ENCODE measurements around the gene DBH.

Gene DBH

GRCh38 chr9:133647148-133647547 is 11.0 kb downstream of the DBH start:
- no peak for DNase-seq

GRCh38 chr9:133647765-133648469 is 11.8 kb downstream of the DBH start:
- DNase-seq: no peak

GRCh38 chr9:133649194-133649593 is 13.0 kb downstream of the DBH start:
- DNase-seq: no peak

GRCh38 chr9:133650026-133650425 is 13.9 kb downstream of the DBH start:
- no peak for DNase-seq

GRCh38 chr9:133653638-133654037 is 17.5 kb downstream of the DBH start:
- DNase-seq: no peak

- no peak for DNase-seq
Measured at GRCh38 chr9:133654736-133655657, 18.8 kb downstream of the DBH start.

- no peak for DNase-seq
Measured at GRCh38 chr9:133655701-133656100, 19.5 kb downstream of the DBH start.

- no peak for DNase-seq
Measured at GRCh38 chr9:133656211-133657119, 20.3 kb downstream of the DBH start.

- no peak for DNase-seq
Measured at GRCh38 chr9:133657120-133657661, 21.0 kb downstream of the DBH start.

GRCh38 chr9:133658442-133659431 is 22.6 kb downstream of the DBH start:
- DNase-seq: peak; percentile 41

GRCh38 chr9:133659516-133659915 is 23.4 kb downstream of the DBH start:
- no peak for DNase-seq

- DNase-seq: no peak
Measured at GRCh38 chr9:133661846-133662540, 25.8 kb downstream of the DBH start.

GRCh38 chr9:133664173-133665050 is 28.2 kb downstream of the DBH start:
- no peak for DNase-seq

GRCh38 chr9:133665096-133665495 is 28.9 kb downstream of the DBH start:
- no peak for DNase-seq

- DNase-seq: no peak
Measured at GRCh38 chr9:133665535-133665934, 29.4 kb downstream of the DBH start.

- no peak for DNase-seq
Measured at GRCh38 chr9:133666387-133666786, 30.2 kb downstream of the DBH start.

- DNase-seq: no peak
Measured at GRCh38 chr9:133666845-133667244, 30.7 kb downstream of the DBH start.

GRCh38 chr9:133667759-133668450 is 31.7 kb downstream of the DBH start:
- no peak for DNase-seq

GRCh38 chr9:133669182-133669801 is 33.1 kb downstream of the DBH start:
- DNase-seq: no peak

Measured in NCI-H748 treated with DMSO at 0.1 percent for 48 hours (cell line).